ENCODE measurements around the gene CCDC6. TPM values are rescaled to one million over a fixed set of nuclear protein-coding genes. Genes with fewer than 3 reads are reported as not detected.

The CCDC6 gene
- total RNA-seq, 3 donors from 2014 or later (not counting 1 experiment from before 2014, with no cell fraction given), result 19.7 to 23.4 (median 20.8) TPM

DNA sequence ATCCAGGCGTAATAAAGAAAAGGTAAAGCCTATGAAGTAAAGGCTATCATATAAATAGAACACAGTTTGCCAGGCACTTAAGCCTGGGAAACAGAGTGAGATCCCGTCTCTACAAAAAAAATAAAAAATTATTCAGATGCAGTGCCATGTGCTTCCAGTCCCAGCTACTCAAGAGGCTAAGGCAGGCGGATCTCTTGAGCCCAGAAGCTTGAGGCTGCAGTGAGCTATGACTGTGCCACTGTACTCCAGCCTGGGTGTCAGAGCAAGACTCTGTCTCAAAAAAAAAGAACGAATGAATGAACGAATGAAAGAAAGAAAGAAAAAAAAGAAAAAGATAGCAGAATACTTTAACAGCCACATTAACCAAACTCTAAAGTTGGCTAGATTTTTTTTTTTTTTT lies 85.9 kb downstream of the CCDC6 start:
- H3K4me3 Mint-ChIP-seq, result no peak overlapping the region
- H3K36me3 Mint-ChIP-seq, result no peaks in the 10 kb centered on the region
- Histone ChIP-seq H3K27me3 (ENCODE audit: control insufficient read depth, insufficient read depth, low read length) (no peaks in the 10 kb centered on the region), H3K36me3 (ENCODE audit: control insufficient read depth, insufficient read depth, low read length) (no peaks in the 10 kb centered on the region), H3K27ac (ENCODE audit: low read length) (no peak overlapping the region), H3K4me1 (ENCODE audit: control insufficient read depth, insufficient read depth, low read length) (peaks cover 11% of the 10 kb centered on the region), H3K9me3 (ENCODE audit: control insufficient read depth, insufficient read depth, low read length) (no peaks in the 10 kb centered on the region), H3K4me3 (ENCODE audit: low read length) (no peak overlapping the region)
- H3K27me3 Mint-ChIP-seq (ENCODE audit: low read depth in 2 of 2), result no peaks in the 10 kb centered on the region
- WGBS (ENCODE audit: insufficient coverage), result 86% methylated on average over 2 of the region's 5 CpGs
- ATAC-seq (no peak), DNase-seq (no peak)
- no peaks in the 10 kb centered on the region for H3K9me3 Mint-ChIP-seq
- no peak overlapping the region for H3K27ac Mint-ChIP-seq
- intact Hi-C loops (cut with micrococcal nuclease), result no loop called here
- peaks cover 55 to 65% of the 10 kb centered on the region in 2 donors for H3K4me1 Mint-ChIP-seq
- TF ChIP-seq, protein P1, sequence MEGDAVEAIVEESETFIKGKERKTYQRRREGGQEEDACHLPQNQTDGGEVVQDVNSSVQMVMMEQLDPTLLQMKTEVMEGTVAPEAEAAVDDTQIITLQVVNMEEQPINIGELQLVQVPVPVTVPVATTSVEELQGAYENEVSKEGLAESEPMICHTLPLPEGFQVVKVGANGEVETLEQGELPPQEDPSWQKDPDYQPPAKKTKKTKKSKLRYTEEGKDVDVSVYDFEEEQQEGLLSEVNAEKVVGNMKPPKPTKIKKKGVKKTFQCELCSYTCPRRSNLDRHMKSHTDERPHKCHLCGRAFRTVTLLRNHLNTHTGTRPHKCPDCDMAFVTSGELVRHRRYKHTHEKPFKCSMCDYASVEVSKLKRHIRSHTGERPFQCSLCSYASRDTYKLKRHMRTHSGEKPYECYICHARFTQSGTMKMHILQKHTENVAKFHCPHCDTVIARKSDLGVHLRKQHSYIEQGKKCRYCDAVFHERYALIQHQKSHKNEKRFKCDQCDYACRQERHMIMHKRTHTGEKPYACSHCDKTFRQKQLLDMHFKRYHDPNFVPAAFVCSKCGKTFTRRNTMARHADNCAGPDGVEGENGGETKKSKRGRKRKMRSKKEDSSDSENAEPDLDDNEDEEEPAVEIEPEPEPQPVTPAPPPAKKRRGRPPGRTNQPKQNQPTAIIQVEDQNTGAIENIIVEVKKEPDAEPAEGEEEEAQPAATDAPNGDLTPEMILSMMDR (IDR thresholded peaks at IDR 0.05), result no peak

DNA sequence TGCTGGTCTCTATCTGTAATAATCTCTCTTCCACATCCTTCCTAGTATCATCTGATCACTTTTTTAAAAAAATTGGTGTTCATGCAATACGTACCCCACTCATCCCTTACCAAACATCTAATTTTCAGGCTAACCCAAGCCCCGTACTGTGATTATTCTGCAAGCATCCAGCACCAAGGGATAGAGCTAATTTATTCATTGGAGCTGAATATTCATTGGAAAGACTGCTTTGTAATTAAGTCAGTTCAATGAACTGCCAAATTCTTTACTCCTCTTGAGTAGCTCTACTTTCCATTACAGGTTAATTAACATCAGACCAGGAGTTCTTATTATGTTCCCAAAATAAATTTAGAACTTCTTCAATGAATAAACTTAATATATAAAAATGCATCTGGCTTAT lies 86.7 kb downstream of the CCDC6 start:
- 73% methylated on average over 2 of the region's 2 CpGs for WGBS (ENCODE audit: insufficient coverage)
- intact Hi-C loops (cut with micrococcal nuclease), result no loop called here
- H3K36me3 Mint-ChIP-seq, result no peaks in the 10 kb centered on the region

DNA sequence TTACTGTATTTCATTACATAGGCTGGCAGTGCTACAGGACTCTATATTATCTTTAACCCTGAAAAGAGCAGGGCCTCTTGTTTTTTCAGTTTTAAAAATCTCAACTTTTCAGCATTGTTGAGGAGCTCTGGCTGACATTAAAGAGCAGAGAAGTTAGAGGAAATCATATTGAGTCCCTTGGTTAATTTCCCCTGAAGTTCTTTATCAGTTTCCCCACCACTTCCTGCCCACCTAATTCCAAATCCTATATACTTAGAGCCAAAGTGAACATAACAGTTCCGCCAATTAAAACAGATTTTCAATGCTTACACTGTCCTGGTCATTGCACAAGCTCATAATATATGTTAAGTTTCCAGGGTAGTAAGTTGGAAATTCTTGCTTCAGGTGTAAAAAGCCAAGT lies 87.1 kb downstream of the CCDC6 start:
- no peak overlapping the region for H3K4me3 Mint-ChIP-seq
- no peak for DNase-seq
- no peaks in the 10 kb centered on the region for H3K27me3 Mint-ChIP-seq (ENCODE audit: low read depth in 2 of 2)
- H3K27ac ChIP-seq (ENCODE audit: low read length), result no peak overlapping the region
- no peak for ATAC-seq
- no peaks in the 10 kb centered on the region for H3K9me3 Mint-ChIP-seq
- TF ChIP-seq, protein P1 (IDR thresholded peaks at IDR 0.05), result no peak
- H3K27ac Mint-ChIP-seq, result peak overlapping the region; percentile 4 to 11
- H3K4me1 ChIP-seq (ENCODE audit: control insufficient read depth, insufficient read depth, low read length), result peaks cover 11% of the 10 kb centered on the region
- peaks cover 46 to 57% of the 10 kb centered on the region in 2 donors for H3K4me1 Mint-ChIP-seq
- no peak overlapping the region for H3K4me3 ChIP-seq (ENCODE audit: low read length)
- no peaks in the 10 kb centered on the region for H3K9me3 ChIP-seq (ENCODE audit: control insufficient read depth, insufficient read depth, low read length)
- intact Hi-C loops (cut with micrococcal nuclease), result no loop called here
- H3K36me3 ChIP-seq (ENCODE audit: control insufficient read depth, insufficient read depth, low read length), result no peaks in the 10 kb centered on the region
- WGBS (ENCODE audit: insufficient coverage), result 89% methylated on average over 1 of the region's 1 CpG
- H3K36me3 Mint-ChIP-seq, result no peaks in the 10 kb centered on the region
- no peaks in the 10 kb centered on the region for H3K27me3 ChIP-seq (ENCODE audit: control insufficient read depth, insufficient read depth, low read length)

More for the DNA sequence above, 86.7 kb downstream of the CCDC6 start:
- no peaks in the 10 kb centered on the region for H3K36me3 ChIP-seq (ENCODE audit: control insufficient read depth, insufficient read depth, low read length)
- no peak overlapping the region for H3K4me3 Mint-ChIP-seq
- peaks cover 50 to 61% of the 10 kb centered on the region in 2 donors for H3K4me1 Mint-ChIP-seq
- H3K27ac ChIP-seq (ENCODE audit: low read length), result no peak overlapping the region
- H3K9me3 Mint-ChIP-seq, result no peaks in the 10 kb centered on the region
- no peaks in the 10 kb centered on the region for H3K27me3 Mint-ChIP-seq (ENCODE audit: low read depth in 2 of 2)
- DNase-seq, result no peak
- H3K9me3 ChIP-seq (ENCODE audit: control insufficient read depth, insufficient read depth, low read length), result no peaks in the 10 kb centered on the region
- peak overlapping the region; percentile 4 to 11 for H3K27ac Mint-ChIP-seq
- H3K4me1 ChIP-seq (ENCODE audit: control insufficient read depth, insufficient read depth, low read length), result peaks cover 11% of the 10 kb centered on the region
- no peak for ATAC-seq
- TF ChIP-seq, protein P1 (IDR thresholded peaks at IDR 0.05), result no peak
- no peaks in the 10 kb centered on the region for H3K27me3 ChIP-seq (ENCODE audit: control insufficient read depth, insufficient read depth, low read length)
- no peak overlapping the region for H3K4me3 ChIP-seq (ENCODE audit: low read length)

GRCh38 chr10:59817773-59818172 lies 88.6 kb downstream of the CCDC6 start:
- Mint-ChIP-seq H3K27ac (peak overlapping the region; percentile 69 to 88), H3K36me3 (no peaks in the 10 kb centered on the region), H3K4me1 (peaks cover 38 to 49% of the 10 kb centered on the region in 2 donors), H3K9me3 (no peaks in the 10 kb centered on the region), H3K4me3 (peak overlapping the region; percentile 58), H3K27me3 (ENCODE audit: low read depth in 2 of 2) (no peaks in the 10 kb centered on the region)
- Histone ChIP-seq H3K9me3 (ENCODE audit: control insufficient read depth, insufficient read depth, low read length) (no peaks in the 10 kb centered on the region), H3K27me3 (ENCODE audit: control insufficient read depth, insufficient read depth, low read length) (no peaks in the 10 kb centered on the region), H3K4me3 (ENCODE audit: low read length) (no peak overlapping the region), H3K36me3 (ENCODE audit: control insufficient read depth, insufficient read depth, low read length) (peaks cover 4% of the 10 kb centered on the region), H3K4me1 (ENCODE audit: control insufficient read depth, insufficient read depth, low read length) (peaks cover 11% of the 10 kb centered on the region), H3K27ac (ENCODE audit: low read length) (no peak overlapping the region)
- intact Hi-C loops (cut with micrococcal nuclease), result no loop called here
- TF ChIP-seq, protein P1 (IDR thresholded peaks at IDR 0.05), result no peak
- WGBS (ENCODE audit: insufficient coverage), result 66% methylated on average over 6 of the region's 6 CpGs
- DNase-seq (no peak), ATAC-seq (peak; percentile 37 to 80 (median 72))

Data from natural killer cell (primary cell).